K562 (cell line): ENCODE data around the gene SBK1. TPM values are rescaled to one million over a fixed set of nuclear protein-coding genes. Genes with fewer than 3 reads are reported as not detected.

Experiments
- ATAC-seq: fragments of 200-7000 bp; cut with Tn5 transposase; 3 replicates; pipeline ENCODE4 v1.9.1; 2020; ENCODE audit warnings: moderate library complexity
- BruUV-seq: library from RNA; stranded (reverse); fragments of 400-500 nt; replicated peaks from 2 replicates; lab custom pipeline; 2021; lab: Mats Ljungman, UMichigan
- CTCF ChIA-PET: fragments of 300-600 bp; formaldehyde crosslinking; extraction: SDS; loops from one replicate; lab custom pipeline; 2021; ENCODE audit warnings: low intra/inter-chr PET ratio; lab: Yijun Ruan, JAX
- POLR2A ChIA-PET: fragments of 300-600, 350-650 bp; sonication (Branson Sonifier 250); formaldehyde crosslinking; extraction: SDS; loops from one replicate; lab custom pipeline; 2021; ENCODE audit warnings: antibody characterized with exemption, inconsistent platforms; lab: Yijun Ruan, JAX
- DNase-seq, 4 experiments: peaks; one replicate each; pipeline versions ENCODE4 v3.0.0 to v3.0.0-alpha.2; 2011 to 2018; ENCODE audit warnings: low spot score in 3 of 4, mixed read lengths in 3 of 4; ENCODE audit errors: extremely low read depth in 1 of 4
- FAIRE-seq: peaks from 2 replicates; lab custom pipeline; 2011; peaks lifted over from hg19 to GRCh38; lab: Jason Lieb, UNC
- H2AFZ ChIP-seq: 2 replicates; pipeline ENCODE4 v1.6.0; 2011; ENCODE audit warnings: low read depth, low read length, control low read depth, inconsistent platforms
- H3K27ac ChIP-seq: fragments of 200-600 bp; 3 replicates; pipeline ENCODE4 v1.8.0; 2011; ENCODE audit warnings: low read depth, mild to moderate bottlenecking, control low read depth, inconsistent platforms, low read length, moderate library complexity, mixed read lengths; ENCODE audit errors: extremely low read depth
- H3K27me3 ChIP-seq, 2 experiments: fragments of 300-600 bp in 1 of 2; 2 replicates in 1 of 2; 3 replicates in 1 of 2; pipeline versions ENCODE4 v1.6.0 to v1.8.0; 2011; ENCODE audit warnings: inconsistent platforms in 2 of 2, low read length in 2 of 2, mild to moderate bottlenecking in 1 of 2, mixed read lengths in 1 of 2, moderate library complexity in 1 of 2; ENCODE audit not compliant: control insufficient read depth in 2 of 2, insufficient read depth in 2 of 2
- H3K36me3 ChIP-seq: fragments of 300-600 bp; 3 replicates; pipeline ENCODE4 v1.8.0; 2011; ENCODE audit warnings: mild to moderate bottlenecking, low read length, inconsistent platforms; ENCODE audit not compliant: control insufficient read depth, insufficient read depth
- H3K4me1 ChIP-seq, 2 experiments: fragments of 200-600 bp in 1 of 2; replicated peaks in 1 of 2; 2 replicates in 1 of 2; 3 replicates in 1 of 2; pipeline versions ENCODE4 v1.5.1 to v1.8.0; 2011; ENCODE audit warnings: inconsistent platforms in 2 of 2, low read length in 2 of 2, mild to moderate bottlenecking in 1 of 2, mixed read lengths in 1 of 2, moderate library complexity in 1 of 2; ENCODE audit not compliant: control insufficient read depth in 2 of 2, insufficient read depth in 2 of 2
- H3K4me2 ChIP-seq: 2 replicates; pipeline ENCODE4 v1.6.1; 2011; ENCODE audit warnings: low read length, control low read depth, inconsistent platforms, mixed read lengths; ENCODE audit not compliant: insufficient read depth
- H3K4me3 ChIP-seq: fragments of 200-600 bp; sonication (generic), shearing (Covaris generic); 2 replicates; pipeline ENCODE4 v1.5.1; 2016; ENCODE audit warnings: control low read depth, inconsistent platforms
- H3K79me2 ChIP-seq: fragments of 200-600 bp; 3 replicates; pipeline ENCODE4 v1.8.0; 2011; ENCODE audit warnings: low read length, inconsistent platforms; ENCODE audit not compliant: control insufficient read depth, insufficient read depth
- H3K9ac ChIP-seq, 2 experiments: 2 replicates each; pipeline versions ENCODE4 v1.6.0 to v1.6.1; 2011; ENCODE audit warnings: low read depth in 2 of 2, low read length in 2 of 2, control low read depth in 1 of 2, inconsistent platforms in 1 of 2, mild to moderate bottlenecking in 1 of 2, mixed read lengths in 1 of 2; ENCODE audit not compliant: insufficient read depth in 1 of 2
- H3K9me1 ChIP-seq: one replicate; pipeline ENCODE4 v1.6.0; 2011; ENCODE audit warnings: inconsistent platforms, mild to moderate bottlenecking, low read length, moderate library complexity; ENCODE audit not compliant: control insufficient read depth, insufficient read depth
- H3K9me3 ChIP-seq: replicated peaks from 2 replicates; pipeline ENCODE4 v1.5.1; 2011; ENCODE audit warnings: low read depth, low read length, inconsistent platforms; ENCODE audit not compliant: control insufficient read depth, insufficient read depth
- H4K20me1 ChIP-seq: replicated peaks from 2 replicates; pipeline ENCODE4 v1.6.1; 2011; ENCODE audit warnings: low read length, inconsistent platforms, mixed read lengths; ENCODE audit not compliant: control insufficient read depth, insufficient read depth
- ARID3A ChIP-seq: IDR thresholded peaks from 2 replicates; pipeline ENCODE4 v1.6.1; 2012; ENCODE audit warnings: low read depth, low read length, improper control_type of control experiment, borderline replicate concordance
- CBFA2T2 ChIP-seq: fragments of 450-650 bp; conservative IDR thresholded peaks from 2 replicates; pipeline ENCODE4 v1.6.1; 2017; ENCODE audit warnings: mild to moderate bottlenecking
- IRF9 ChIP-seq: fragments of 450-650 bp; IDR thresholded peaks from 2 replicates; pipeline ENCODE4 v1.6.1; 2016; ENCODE audit warnings: missing biosample characterization, missing genetic modification characterization
- MAFG ChIP-seq: fragments of 450-650 bp; conservative IDR thresholded peaks from 2 replicates; pipeline ENCODE4 v1.6.1; 2016; ENCODE audit warnings: missing genetic modification characterization, missing compliant biosample characterization
- MAX ChIP-seq: sonication (generic); formaldehyde crosslinking; IDR thresholded peaks from 2 replicates; pipeline ENCODE4 v1.9.0; 2022; ENCODE audit warnings: mild to moderate bottlenecking, missing genetic modification reagents
- MEF2A ChIP-seq: IDR thresholded peaks from 2 replicates; pipeline ENCODE4 v1.6.1; 2011; ENCODE audit warnings: low read depth, mild to moderate bottlenecking, low read length, moderate library complexity; ENCODE audit not compliant: control insufficient read depth
- TCF7L2 ChIP-seq: fragments of 150-350 bp; IDR thresholded peaks from 2 replicates; pipeline ENCODE4 v1.6.1; 2016; ENCODE audit warnings: low read depth, mild to moderate bottlenecking, low read length, moderate library complexity
- TGIF2 ChIP-seq: sonication (generic); formaldehyde crosslinking; IDR thresholded peaks from 2 replicates; pipeline ENCODE4 v1.8.1; 2022; ENCODE audit warnings: mild to moderate bottlenecking, missing genetic modification reagents, moderate library complexity
- ZNF12 ChIP-seq: sonication (generic); formaldehyde crosslinking; IDR thresholded peaks from 2 replicates; pipeline ENCODE4 v1.4.0; 2020; ENCODE audit warnings: mild to moderate bottlenecking, missing genetic modification reagents
- WGBS: fragments of 100-300 bp; shearing (Covaris generic); methylation state at CpG from one replicate; pipeline ENCODE4 v1.1.6; 2016; ENCODE audit warnings: low coverage, mixed read lengths; ENCODE audit not compliant: insufficient coverage; ENCODE audit errors: missing lambda C conversion rate; 5-methylcytosine and 5-hydroxymethylcytosine counted together
- in situ Hi-C: fragments of 300-500 bp; cut with MboI; formaldehyde crosslinking; loops from 4 replicates; pipeline ENCODE4 v1.15.0; 2018; ENCODE audit warnings: inconsistent platforms, mixed read lengths
- intact Hi-C: fragments of 100-400 bp; cut with micrococcal nuclease; formaldehyde crosslinking; loops from 2 replicates; pipeline ENCODE4 v1.14.2; 2022
- polyA plus RNA-seq, 8 experiments: library from polyadenylated mRNA; depleted of rRNA in 4 of 8; stranded (reverse) in 5 of 8; unstranded in 3 of 8; fragments of >200 nt; fragmentation: Nextera tagmentation in 2 of 8; fragmentation: Illumina TruSeq in 1 of 8; extraction: Ambion mirVana in 2 of 8; extraction: Trizol in 1 of 8; gene quantifications; 2 replicates each; pipeline versions ENCODE4 v1.2.1 to v1.2.3, GENCODE V29; 2011 to 2014; ENCODE audit warnings: inconsistent platforms in 1 of 8, missing spikeins in 1 of 8
- total RNA-seq, 7 experiments: library from RNA; depleted of rRNA in 6 of 7; stranded (reverse); fragments of >200 nt in 6 of 7; fragmentation: Illumina TruSeq in 2 of 7; extraction: Trizol in 2 of 7; gene quantifications; 2 replicates each; pipeline versions ENCODE4 v1.2.1 to v1.2.3, GENCODE V29; 2011 to 2021; ENCODE audit warnings: low replicate concordance in 1 of 7

The SBK1 gene
- total and polyA plus RNA-seq, 9 of the 15 experiments (the other 6 are each of a cell fraction or from before 2014, with no cell fraction given) = 0.01 to 0.07 (median 0.03) TPM; not detected in 6

DNA sequence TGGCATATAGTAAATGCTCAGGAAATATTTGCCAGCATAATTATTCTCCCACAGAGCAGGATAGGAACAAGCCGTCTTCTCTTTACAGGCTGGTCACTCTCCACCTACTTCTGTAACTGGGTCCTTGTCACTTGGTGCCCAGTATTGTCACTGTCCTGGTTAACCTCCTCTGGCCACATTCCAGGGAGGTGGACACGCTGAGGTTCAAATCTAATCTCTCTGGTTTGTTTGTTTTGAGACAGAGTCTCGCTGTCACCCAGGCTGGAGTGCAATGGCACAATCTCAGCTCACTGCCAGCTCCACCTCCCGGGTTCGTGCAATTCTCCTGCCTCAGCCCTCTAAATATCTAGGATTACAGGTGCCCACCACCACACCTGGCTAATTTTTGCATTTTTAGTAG lies 15.6 kb downstream of the SBK1 start:
- ChIA-PET CTCF (no interaction called here), POLR2A (interaction anchor here (0.7 kb wide), 1 partner anchor 72 kb away, joined by 3 read pairs; no protein-coding TSS in a partner anchor)
- BruUV-seq = no TSS peak
- no peaks in the 10 kb centered on the region for H3K9me1 ChIP-seq
- H2AFZ ChIP-seq = no peak overlapping the region
- no peaks in the 10 kb centered on the region for H3K79me2 ChIP-seq
- no peaks in the 10 kb centered on the region for H3K9me3 ChIP-seq
- no peak overlapping the region for H3K9ac ChIP-seq
- ATAC-seq (no peak), FAIRE-seq (no peak), DNase-seq (no peak)
- peaks cover 29% of the 10 kb centered on the region for H4K20me1 ChIP-seq
- WGBS = 0% methylated on average over 5 of the region's 5 CpGs
- H3K27me3 ChIP-seq = peaks cover 9 to 53% of the 10 kb centered on the region in 2 experiments; a peak in 4 of 5 replicates
- no peak overlapping the region for H3K4me2 ChIP-seq
- peaks cover 0 to 10% of the 10 kb centered on the region in 2 experiments; a peak in 2 of 5 replicates for H3K4me1 ChIP-seq
- in situ Hi-C loops (no loop called here), intact Hi-C loops (no loop called here)
- H3K4me3 ChIP-seq = no peak overlapping the region
- TF ChIP-seq MEF2A (no peak), TCF7L2 (no peak), CBFA2T2 (no peak)
- no peaks in the 10 kb centered on the region for H3K36me3 ChIP-seq
- H3K27ac ChIP-seq = no peak overlapping the region

- no peak for DNase-seq
- no peaks in the 10 kb centered on the region for H3K9me1 ChIP-seq
- in situ Hi-C loops = no loop called here
- under 1% methylated on average over 14 of the region's 14 CpGs for WGBS
- no peak for ATAC-seq
- no peak overlapping the region for H3K9ac ChIP-seq
- peaks cover 0 to 10% of the 10 kb centered on the region in 2 experiments; a peak in 2 of 5 replicates for H3K4me1 ChIP-seq
- no peaks in the 10 kb centered on the region for H3K36me3 ChIP-seq
- no peak overlapping the region for H3K27ac ChIP-seq
- CTCF ChIA-PET = no interaction called here
- H3K79me2 ChIP-seq = no peaks in the 10 kb centered on the region
- H3K4me3 ChIP-seq = no peak overlapping the region
- peaks cover 21% of the 10 kb centered on the region for H4K20me1 ChIP-seq
- no TSS peak for BruUV-seq
- H3K4me2 ChIP-seq = no peak overlapping the region
- H3K9me3 ChIP-seq = no peaks in the 10 kb centered on the region
- H2AFZ ChIP-seq = no peak overlapping the region
- POLR2A ChIA-PET = interaction anchor here (0.7 kb wide), 1 partner anchor 243 kb away, joined by 3 read pairs; no protein-coding TSS in a partner anchor
- intact Hi-C loops = no loop called here
- H3K27me3 ChIP-seq = peaks cover 9 to 53% of the 10 kb centered on the region in 2 experiments; a peak in 4 of 5 replicates
- TF ChIP-seq MAFG (tag) (no peak), ZNF12 (CRISPR knock-in tag) (peak; percentile 79), MAX (CRISPR knock-in tag) (no peak), ARID3A (no peak), IRF9 (tag) (no peak), TGIF2 (CRISPR knock-in tag) (no peak)
- no peak for FAIRE-seq
Observed at GRCh38 chr16:28308794-28309584, 16.7 kb downstream of the SBK1 start.
